GM10266 (cell line): Measurements from ENCODE around the gene SYT13.

Experiments used
- DNase-seq: peaks from one replicate; pipeline ENCODE4 v3.0.0; 2012; ENCODE audit errors: extremely low spot score
- CTCF ChIP-seq: IDR thresholded peaks from 2 replicates; pipeline ENCODE4 v1.5.1; 2012; ENCODE audit warnings: mild to moderate bottlenecking, low read depth; ENCODE audit not compliant: control insufficient read depth, insufficient read depth; ENCODE audit errors: missing control alignments

SYT13 gene

DNA sequence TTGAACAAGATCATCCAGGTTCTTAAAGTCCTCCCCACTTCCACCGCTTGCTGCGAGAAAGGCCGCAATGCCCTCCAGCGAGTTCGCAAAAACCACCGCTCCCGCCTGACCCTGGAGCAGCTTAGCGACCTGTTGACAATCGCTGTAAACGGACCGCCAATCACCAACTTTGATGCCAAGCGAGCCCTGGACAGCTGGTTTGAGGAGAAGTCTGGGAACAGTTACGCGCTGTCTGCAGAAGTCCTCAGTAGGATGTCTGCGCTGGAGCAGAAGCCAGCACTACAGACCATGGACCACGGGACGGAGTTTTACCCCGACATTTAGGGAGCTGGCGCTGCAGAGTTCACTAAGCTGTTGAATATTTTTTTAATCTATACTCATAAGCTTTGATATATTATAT is 58.3 kb downstream of the SYT13 start:
- TF ChIP-seq CTCF = no peak
- DNase-seq = no peak

DNA sequence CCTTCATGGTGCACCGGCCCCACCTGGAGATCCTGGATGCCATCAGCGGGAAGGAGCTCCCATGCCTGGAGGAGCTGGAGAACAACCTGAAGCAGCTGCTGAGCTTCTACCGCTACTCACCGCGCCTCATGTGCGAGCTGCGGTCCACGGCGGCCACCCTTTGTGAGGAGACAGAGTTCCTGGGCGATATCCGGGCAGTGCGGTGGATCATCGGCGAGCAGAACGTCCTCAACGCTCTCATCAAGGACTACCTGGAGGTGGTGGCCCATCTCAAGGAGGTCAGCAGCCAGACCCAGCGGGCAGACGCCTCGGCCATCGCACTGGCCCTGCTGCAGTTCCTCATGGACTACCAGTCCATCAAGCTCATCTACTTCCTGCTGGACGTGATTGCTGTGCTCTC is 59.2 kb downstream of the SYT13 start:
- no peak for DNase-seq

GRCh38 chr11:45225961-45226871 is 59.9 kb downstream of the SYT13 start:
- no peak for TF ChIP-seq CTCF
- DNase-seq = no peak

More for the DNA sequence above, 59.2 kb downstream of the SYT13 start:
- no peak for TF ChIP-seq CTCF

DNA sequence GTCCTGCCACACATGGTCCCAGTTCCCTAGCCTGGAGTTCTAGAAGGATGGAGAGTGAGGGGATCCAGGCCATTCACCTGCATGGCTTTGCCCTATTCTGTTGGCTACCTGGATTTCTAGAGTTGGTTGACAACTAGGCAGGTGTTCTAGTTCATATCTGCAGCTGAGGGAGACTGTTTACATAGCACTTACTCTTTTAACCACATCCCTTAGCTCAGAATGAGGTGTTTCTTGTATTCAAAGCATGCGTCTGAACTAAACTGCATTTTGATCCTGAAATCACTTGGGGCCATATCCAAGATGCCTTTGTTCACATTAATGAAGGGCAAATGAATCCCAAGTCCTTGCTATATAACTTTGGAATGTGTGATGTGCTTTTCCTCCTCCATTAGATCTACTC is 60.9 kb downstream of the SYT13 start:
- TF ChIP-seq CTCF = no peak
- DNase-seq = no peak

GRCh38 chr11:45224766-45225165 is 61.4 kb downstream of the SYT13 start:
- no peak for DNase-seq
- TF ChIP-seq CTCF = no peak

DNA sequence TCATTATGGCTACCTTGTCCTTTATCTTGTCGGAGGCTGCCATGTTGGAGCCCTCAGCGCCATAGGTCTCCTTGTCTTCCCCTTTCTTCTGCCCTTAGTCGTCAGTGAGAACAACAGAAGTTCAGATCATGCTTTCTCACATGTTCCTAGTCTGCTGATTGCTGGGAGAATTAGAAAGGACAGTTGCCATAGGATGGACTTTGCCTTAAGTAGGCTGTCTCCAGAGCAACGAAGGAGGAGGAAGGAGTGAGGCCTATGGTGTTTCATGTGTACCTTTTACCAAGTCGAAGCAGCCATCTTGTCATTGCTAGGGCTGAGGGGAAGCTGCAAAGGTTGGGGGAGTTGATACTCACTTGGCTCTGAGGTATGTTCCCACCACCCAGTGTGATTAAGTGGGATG is 62.6 kb downstream of the SYT13 start:
- no peak for TF ChIP-seq CTCF
- no peak for DNase-seq

DNA sequence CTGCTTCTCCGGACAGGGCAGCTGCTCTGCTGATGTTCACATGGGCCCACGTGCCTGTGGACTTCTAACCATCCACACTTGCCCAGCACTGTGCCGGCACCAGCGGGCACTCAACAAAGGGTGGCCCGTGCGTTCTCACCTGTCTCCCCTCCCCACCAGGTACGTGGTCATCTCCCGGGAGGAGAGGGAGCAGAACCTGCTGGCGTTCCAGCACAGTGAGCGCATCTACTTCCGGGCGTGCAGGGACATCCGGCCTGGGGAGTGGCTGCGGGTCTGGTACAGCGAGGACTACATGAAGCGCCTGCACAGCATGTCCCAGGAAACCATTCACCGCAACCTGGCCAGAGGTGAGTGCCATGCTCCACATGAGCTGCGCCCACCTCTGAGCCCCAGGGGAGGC is 66.7 kb downstream of the SYT13 start:
- DNase-seq = no peak
- TF ChIP-seq CTCF = no peak
